GM21360 (cell line): ENCODE measurements around the gene ENG.
"Not testable (repeated sequence)": the region's sequence is repeated elsewhere in the genome, so short reads cannot be mapped to it uniquely, and the experiment has no call there.

Experiments
- ATAC-seq: cut with Tn5 transposase; IDR thresholded peaks from one replicate; pipeline ENCODE4 v1.9.1; 2021; ENCODE audit warnings: mild to moderate bottlenecking, moderate library complexity; ENCODE audit not compliant: unreplicated experiment

ENG gene

DNA sequence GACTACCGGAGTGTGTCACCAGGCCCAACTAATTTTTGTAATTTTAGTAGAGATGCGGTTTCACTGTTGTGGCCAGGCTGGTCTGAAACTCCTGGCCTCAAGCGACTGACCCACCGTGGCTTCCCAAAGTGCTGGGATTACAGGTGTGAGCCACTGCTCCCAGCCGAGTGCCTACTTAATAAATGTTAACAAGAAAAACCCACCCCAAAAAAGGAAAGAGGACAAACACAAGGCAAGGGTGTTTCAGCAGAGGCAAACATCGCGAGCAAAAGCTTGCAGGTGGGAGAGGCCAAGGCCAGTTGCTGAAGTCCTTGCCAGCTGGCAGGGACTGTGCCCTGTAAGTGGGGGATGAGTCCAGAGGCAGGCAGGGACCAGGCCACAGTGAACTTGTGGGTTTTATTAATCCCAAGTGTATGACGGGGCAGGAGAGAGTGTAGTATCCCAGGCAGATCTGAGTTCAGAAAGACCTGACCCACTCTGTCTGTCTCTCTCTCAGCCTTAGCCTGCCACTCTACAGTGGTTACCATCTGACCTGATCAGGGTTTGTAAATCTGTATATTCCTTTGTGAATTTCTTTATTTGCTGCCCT, 58.1 kb downstream of the ENG start:
- no peak for ATAC-seq

DNA sequence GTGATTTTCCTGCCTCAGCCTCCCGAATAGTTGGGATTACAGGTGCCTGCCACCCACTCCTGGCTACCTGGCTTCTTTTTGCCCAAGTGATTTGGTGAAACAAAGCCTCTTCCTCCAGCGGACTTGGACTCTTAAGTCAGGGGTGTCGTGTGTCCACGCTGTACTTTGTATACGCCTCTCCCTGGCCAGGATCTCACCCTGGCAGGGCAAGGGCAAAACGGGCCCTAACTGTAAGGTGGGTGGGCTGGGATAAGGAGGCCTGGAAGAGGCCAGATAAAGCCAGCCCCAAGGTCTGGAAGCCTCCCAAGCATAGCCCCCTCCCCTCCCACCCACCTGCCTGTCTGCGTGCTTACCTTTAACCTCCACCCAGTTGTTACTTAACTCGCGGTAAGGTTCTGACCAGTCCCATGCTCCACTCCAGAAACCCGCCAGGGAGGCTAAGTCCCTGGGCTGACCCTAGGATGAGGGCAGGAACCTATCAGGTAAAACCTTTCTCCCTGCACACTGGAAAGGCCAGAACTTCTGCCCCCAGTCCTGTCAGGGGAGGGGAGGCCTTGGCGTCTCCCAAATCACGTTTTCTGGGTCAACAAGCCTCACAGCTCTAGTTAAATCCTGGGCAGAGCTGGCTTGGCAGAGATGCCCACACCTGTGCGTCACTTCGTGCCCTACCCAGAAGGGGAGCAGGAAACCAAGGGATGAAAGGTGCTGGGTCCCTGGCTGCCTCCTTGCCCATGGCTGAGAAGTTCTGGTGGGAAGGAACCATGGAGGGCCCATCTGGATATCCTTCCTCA, 60.3 kb downstream of the ENG start:
- ATAC-seq, result no peak

DNA sequence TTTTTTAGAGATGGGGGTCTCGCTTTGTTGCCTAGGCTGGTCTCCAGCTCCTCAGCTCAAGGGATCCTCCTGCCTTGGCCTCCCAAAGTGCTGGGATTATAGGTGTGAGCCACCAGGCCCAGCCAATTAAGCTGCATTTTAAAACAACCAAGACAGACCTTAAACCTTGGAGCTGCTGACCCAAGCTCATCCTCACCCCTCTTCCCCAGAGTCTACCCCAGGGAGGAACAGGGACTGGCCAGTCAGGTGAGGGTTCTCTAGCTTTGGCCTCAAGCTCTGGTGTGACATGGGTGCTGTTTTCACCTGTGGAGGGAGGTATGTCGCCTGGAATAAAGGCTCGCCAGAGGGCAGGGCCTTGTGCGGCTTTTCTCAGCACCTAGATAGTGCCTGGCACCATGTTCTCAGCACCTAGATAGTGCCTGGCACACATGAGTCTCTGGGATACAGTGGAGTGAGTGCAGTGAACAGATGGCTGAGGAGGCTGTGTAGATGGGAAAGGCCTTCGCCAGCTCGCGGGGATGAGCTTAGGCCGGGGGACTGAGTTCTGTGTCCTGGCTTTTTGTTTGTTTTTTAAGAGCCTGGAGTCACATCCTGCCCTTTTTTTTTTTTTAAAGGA, 61.3 kb downstream of the ENG start:
- ATAC-seq, result no peak

DNA sequence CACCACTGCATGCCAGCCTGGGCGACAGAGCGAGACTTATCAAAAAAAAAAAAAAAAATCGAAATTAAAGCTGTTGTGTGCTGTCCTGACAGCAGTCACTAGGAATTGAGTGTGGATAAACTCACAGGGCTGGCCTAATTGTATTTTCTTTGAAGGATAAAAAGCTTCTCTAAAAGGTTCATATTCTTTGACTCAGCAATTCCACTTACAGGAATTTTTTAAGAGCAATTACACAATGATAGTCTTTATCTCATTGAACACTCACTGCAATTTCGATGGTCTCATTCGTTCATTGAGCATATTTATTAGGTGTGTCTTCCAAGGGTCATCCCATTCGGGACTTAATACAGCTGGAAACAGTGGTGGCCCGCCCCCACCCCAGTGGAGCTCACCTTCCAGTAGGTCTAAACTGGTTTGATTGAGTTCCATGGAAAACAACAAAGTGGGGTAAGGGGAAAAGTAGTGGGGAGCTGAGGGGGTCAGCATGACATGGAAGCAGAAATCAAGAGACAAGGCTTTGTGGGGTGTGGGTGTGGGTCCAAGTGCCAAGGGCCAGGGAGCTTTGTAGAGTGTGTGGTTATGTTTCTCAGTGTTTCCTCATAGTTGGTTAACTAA, 61.9 kb downstream of the ENG start:
- ATAC-seq, result no peak

DNA sequence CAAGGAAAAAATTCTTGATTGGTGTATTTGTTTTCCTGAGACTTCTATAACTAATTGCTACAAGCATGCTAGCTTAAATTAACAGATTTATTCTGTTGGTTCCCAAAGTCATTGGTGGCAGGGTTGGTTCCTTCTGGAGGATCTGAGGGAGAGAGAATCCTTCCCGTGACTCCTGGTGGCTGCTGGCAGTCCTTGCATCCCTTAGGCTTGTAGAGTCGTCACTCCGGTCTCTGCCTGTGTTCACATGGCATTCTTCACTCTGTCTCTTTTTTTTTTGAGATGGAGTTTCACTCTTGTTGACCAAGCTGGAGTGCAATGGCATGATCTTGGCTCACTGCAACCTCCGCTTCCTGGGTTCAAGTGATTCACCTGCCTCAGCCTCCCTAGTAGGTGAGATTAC, 63.4 kb downstream of the ENG start:
- no peak for ATAC-seq

DNA sequence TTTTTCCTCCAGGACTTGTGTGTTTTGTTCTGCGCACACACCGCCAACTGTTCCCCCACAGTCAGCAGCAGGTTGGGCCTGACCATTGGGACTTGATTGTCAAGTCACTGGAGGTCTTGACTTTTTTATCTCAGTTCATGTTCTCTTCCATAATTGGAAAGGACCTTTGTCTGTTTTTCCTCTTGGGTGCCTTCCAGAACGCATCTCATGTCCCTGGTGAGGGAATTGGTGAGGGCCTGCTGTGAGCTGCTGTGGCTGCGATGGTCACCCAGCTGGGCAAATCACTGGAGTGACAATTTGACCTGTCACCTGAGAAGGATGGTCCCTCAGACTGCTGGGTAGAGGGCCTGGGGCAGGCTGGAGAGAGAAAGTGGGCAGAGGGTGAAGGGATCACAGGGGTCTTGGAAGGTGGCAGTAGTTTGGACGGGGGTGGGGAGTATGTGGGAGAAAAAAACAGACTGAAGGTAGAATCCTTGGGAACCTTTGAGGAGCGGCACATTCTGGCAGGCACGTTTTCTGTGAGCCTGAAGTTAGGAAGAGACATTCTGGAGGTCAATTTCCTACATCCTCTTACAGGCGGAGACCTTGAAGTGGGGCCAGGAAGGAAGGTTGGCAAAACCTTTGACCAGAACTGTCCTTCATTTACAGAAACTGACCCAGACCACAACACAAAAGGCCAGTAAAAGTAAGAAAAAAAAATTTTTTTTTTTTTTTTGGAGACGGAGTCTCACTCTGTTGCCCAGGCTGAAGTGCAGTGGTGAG, 64.2 kb downstream of the ENG start:
- no peak for ATAC-seq

DNA sequence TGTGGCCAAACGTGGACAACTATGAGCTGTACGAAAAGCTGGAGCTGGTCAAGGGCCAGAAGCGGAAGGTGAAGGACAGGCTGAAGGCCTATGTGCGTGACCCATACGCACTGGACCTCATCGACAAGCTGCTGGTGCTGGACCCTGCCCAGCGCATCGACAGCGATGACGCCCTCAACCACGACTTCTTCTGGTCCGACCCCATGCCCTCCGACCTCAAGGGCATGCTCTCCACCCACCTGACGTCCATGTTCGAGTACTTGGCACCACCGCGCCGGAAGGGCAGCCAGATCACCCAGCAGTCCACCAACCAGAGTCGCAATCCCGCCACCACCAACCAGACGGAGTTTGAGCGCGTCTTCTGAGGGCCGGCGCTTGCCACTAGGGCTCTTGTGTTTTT, 65.3 kb downstream of the ENG start:
- no peak for ATAC-seq

DNA sequence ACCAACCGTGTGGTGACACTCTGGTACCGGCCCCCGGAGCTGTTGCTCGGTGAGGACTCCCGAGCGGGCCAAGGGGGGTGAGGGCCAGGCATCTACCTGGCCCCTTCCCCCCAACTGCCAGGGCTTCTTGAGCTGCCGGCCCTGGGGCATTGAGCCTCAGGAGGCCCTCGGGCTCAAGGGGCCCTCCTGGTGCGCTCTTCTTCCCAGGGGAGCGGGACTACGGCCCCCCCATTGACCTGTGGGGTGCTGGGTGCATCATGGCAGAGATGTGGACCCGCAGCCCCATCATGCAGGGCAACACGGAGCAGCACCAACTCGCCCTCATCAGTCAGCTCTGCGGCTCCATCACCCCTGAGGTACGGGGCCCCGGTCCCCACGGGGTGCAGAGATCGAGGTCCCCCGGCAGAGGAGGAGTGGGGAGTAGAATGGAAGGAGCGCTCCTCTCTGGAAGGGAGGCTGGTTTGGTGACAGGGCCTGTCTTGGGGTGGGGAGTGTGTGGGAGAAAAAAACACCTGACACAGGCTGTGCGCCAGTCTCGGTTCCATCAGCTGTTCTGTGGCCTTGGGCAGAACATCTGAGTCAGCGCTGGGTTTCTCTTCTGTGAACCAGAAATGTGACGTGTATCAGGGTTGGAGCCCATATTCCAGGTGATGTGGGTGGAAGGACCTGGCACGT, 66.0 kb downstream of the ENG start:
- no peak for ATAC-seq

DNA sequence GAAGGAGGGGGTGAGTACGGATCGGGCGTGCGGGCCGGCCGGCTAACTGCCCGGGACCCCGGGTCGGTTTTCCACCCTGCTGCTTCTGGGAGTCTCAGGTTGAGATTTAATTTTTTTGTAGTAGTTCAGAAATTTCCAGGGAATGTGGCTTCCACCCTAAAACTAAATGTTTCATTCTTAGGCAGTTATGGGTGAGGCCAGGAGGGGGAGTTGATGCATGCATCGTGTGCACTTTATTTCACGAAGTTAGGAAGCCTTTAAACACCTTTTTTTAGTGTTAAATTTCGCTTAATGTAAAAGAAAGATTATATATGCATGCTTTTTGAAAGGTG, 67.7 kb downstream of the ENG start:
- no peak for ATAC-seq

DNA sequence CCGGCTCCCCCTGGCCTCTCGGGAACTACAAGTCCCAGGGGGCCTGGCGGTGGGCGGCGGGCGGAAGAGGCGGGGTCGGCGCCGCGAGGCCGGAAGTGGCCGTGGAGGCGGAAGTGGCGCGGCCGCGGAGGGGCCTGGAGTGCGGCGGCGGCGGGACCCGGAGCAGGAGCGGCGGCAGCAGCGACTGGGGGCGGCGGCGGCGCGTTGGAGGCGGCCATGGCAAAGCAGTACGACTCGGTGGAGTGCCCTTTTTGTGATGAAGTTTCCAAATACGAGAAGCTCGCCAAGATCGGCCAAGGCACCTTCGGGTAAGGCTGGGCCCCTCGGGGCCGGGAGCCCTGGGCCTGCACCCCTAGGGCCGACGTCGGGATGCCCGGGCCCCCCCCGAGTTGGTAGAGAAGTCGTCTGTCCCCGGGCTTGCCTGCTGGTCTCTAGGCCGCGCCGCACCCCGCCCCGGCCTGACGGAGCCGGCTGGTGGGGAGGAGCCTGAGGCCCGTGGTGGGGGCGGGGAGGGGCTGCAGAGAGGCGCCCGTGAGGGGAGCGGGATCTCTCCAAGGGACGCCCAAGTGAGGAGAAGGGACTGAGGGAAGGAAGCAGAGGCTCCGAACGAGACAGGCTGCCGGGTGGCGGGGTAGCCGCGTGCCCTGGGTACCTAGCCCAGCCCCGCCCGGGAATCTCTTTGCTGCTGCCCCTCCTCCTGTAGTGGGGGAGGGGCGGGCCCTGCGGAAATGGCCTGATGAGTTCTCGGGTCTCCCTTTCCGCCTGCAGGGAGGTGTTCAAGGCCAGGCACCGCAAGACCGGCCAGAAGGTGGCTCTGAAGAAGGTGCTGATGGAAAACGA, 68.3 kb downstream of the ENG start, which contains the start of gene CDK9:
Gene CDK9, plus strand, starts transcription at position 102 of the 840 bp plus-strand sequence. Its CDS starts 115 bp downstream, at position 217.
- ATAC-seq, result peak; percentile 45

DNA sequence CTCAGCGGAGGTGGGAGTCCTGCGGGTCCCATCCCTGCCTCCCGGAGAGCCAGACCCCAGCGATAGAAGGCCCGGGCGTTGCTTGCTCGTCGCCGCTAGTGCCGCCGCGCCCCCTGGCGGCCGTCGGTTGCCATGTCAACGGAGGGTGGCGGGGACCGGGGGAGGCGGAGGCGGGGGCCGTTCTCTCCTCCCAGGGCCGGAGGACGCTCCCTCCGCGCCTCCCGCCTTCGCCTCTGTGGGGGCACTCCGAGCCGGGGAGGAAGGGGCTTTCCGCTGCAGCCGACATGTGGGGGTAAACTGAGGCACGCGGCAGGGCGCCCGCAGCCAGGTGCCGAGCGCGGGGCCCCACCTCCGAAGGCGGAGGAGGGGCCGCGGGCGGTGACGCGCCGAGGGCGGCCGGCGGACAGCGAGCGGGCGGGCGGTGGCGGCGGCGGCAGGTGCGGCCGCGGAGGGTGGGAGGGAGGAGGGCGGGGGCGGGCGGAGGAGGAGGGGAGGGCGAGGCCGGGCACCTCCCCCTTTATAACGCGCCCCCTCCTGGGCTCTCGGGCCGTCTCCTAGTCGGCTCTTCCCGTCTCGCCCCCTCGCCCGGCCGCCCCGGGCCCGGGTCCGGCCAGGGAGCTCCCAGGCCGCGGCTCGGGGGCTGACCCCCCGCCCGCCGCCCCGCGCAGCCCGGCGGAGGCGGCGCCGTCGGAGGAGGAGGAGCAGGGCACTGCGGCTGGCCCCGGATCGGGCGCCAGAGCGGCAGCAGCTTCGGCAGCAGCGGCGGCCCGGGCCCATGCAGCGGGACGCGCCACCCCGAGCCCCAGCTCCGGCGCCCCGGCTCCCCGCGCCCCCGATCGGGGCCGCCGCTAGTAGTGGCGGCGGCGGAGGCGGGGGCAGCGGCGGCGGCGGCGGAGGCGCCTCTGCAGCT, 69.2 kb downstream of the ENG start:
- ATAC-seq, result peak; percentile 43

DNA sequence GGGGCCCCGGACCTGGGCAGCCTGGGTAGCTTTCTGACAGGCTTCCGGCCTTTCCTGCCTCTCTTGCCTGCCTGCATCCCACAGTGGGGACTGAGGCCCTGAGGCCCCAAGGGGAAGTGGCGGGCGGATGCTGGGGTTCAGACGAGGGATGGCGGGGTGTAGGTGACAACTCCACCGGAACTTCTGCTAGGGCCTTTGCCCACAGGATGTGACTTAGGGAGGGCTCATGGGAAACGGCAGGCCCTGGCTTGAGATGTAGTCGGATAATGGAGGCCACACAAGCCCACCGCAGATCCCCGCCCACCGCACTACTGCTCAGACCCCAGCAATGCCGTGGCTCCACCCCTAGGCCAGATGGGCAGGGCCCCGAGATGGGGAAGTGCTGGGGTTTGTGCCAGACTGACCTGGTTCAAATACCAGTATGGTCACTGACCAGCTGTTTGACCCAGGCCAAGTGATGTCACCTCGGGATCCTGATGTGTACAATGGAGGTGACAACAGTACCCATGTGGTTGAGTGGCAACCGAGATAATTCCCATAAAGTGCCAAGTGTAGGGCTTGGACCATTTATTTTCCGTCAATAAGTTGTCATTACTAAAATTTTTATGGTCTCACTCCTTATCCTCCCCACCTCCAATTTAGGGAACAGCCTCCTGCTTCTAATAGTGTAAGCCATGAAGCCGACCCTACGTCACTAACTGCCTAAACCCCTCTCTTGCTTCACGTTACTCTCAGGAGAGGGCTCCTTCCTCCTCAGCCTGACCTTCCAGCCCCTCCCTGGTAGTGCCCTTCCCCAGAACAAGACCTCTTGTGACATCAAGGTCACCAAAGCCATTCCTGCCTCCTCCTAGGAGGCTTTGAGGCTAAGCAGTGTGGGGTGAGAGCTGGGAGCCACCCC, 71.1 kb downstream of the ENG start:
- no peak for ATAC-seq

DNA sequence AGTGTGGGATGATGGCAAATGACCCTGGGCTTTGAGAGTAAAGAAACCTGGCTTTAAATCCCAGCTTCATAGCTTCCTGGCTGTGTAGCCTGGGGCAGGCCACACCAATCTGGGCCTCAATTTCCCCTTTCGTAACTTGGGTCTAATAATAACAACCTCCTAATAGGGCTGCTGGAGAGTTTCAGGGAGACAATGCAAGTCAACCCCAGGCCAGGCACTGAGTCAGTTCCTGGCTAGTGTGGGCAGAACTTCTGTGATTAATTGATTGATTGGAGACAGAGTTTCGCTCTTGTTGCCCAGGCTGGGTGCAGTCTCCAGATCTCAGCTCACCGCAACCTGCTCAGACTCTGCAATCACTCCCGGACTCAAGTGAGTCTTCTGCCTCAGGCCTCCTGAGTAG, 72.7 kb downstream of the ENG start:
- no peak for ATAC-seq

DNA sequence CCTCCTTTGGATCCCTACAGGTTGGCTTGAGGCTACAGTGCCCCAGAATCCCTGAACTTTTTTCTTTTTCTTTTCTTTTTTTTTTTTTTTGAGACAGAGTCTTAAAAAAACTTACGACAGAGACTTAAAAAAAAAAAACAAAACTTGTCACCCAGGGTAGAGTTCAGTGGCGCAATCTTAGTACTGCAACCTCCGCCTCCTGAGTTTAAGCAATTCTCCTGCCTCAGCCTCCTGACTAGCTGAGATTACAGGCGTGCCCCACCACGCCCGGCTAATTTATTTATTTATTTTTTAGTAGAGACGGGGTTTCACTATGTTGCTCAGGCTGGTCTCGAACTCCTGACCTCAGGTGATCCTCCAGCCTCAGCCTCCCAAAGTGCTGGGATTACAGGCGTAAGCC, 73.5 kb downstream of the ENG start:
- ATAC-seq, result not testable (repeated sequence)

DNA sequence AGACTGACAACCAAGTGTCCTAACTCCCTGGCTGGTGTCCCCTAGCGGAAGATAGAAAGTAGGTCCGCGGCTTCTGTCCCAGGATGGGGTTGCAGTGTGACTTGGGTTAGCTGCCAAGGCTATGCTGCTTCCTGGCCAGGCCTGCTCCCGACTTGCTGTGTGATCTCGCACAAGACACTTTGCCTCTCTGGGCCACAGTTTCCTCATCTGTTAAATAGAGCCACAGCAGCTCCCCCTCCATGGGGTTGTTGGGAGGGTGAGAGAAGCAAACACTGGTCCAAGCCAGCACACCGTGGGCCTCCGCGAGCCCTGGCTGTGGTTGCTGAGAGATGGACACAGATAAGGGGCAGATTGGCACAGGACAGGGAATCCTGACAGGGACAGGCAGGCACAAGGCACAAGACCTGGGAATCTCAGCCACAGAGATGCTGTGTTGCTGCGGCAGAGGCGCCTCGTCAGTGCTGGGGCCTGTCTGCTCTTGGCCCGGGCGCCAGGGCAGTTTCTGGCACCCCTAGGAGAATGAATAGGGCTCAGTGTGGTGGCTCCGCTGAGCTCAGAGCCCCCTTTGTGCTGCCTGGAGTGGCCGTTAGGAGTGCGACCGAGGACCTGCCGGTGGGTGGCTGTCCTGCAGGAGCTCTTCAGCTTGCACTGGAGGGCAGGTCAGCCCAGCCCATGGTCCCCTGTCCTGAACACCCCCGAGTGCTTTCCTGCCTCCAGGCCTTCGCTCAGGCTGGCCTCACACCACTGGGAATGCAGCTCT, 74.2 kb downstream of the ENG start:
- no peak for ATAC-seq

DNA sequence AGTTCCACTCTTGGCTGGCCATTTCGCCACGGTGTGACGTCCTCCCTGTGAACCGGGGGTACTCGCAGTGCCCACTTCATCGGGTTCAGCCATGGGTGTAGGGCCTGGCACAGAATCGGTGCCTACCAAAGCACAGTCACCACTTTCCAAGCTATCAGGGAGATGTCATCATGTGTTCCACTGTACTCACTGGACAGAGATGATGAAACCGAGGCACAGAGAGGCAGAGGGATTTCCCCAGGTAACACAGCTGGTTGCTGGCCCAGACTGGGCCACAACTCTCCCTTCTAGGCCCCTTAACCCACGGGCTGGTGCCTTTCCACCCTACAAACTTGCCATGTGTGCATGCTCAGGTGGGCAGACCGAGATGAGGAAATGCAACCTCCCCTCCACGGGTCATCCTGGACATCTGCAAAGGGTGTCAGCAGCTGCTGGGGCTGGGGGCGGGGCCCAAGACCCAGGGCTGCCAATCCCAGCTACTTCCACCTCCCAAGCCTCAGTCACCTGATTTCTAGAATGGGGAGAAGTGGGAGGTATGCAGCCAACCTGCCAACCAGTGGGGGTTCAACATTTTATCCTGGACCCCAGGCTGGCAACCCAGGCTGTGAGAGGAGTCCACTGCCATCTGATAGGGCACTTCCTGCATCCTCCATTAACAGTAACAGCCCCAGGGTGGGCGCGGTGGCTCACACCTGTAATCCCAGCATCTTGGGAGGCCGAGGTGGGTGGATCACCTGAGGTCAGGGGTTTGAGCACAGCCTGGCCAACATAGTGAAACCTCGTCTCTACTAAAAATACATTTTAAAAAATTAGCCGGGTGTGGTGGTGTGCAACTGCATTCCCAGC, 75.1 kb downstream of the ENG start:
- ATAC-seq, result peak; percentile 34
